HG02885 (cell line): Measurements from ENCODE around the gene POU2F1.

Experiments used
- ATAC-seq: cut with Tn5 transposase; IDR thresholded peaks from one replicate; pipeline ENCODE4 v1.9.1; 2021; ENCODE audit warnings: mild to moderate bottlenecking; ENCODE audit not compliant: unreplicated experiment, poor library complexity

POU2F1 gene

GRCh38 chr1:167344615-167345385, 124.1 kb downstream of the POU2F1 start:
- no peak for ATAC-seq

- ATAC-seq = no peak
Observed at GRCh38 chr1:167345386-167345733, 124.7 kb downstream of the POU2F1 start.

GRCh38 chr1:167357305-167357704, 136.6 kb downstream of the POU2F1 start:
- ATAC-seq = no peak

- no peak for ATAC-seq
Observed at GRCh38 chr1:167359295-167359694, 138.6 kb downstream of the POU2F1 start.

- no peak for ATAC-seq
Observed at GRCh38 chr1:167360120-167360519, 139.4 kb downstream of the POU2F1 start.

- no peak for ATAC-seq
Observed at GRCh38 chr1:167362638-167363037, 142.0 kb downstream of the POU2F1 start.

- ATAC-seq = no peak
Observed at GRCh38 chr1:167364826-167365225, 144.1 kb downstream of the POU2F1 start.

- no peak for ATAC-seq
Observed at GRCh38 chr1:167365360-167365759, 144.7 kb downstream of the POU2F1 start.

GRCh38 chr1:167367705-167368104, 147.0 kb downstream of the POU2F1 start:
- no peak for ATAC-seq

- ATAC-seq = no peak
Observed at GRCh38 chr1:167369175-167369574, 148.5 kb downstream of the POU2F1 start.

- ATAC-seq = no peak
Observed at GRCh38 chr1:167369933-167370332, 149.2 kb downstream of the POU2F1 start.

- ATAC-seq = no peak
Observed at GRCh38 chr1:167371030-167371429, 150.3 kb downstream of the POU2F1 start.

GRCh38 chr1:167373398-167373797, 152.7 kb downstream of the POU2F1 start:
- ATAC-seq = no peak

GRCh38 chr1:167373986-167374385, 153.3 kb downstream of the POU2F1 start:
- no peak for ATAC-seq

- no peak for ATAC-seq
Observed at GRCh38 chr1:167375949-167376348, 155.3 kb downstream of the POU2F1 start.

- no peak for ATAC-seq
Observed at GRCh38 chr1:167387251-167387910, 166.7 kb downstream of the POU2F1 start.

- no peak for ATAC-seq
Observed at GRCh38 chr1:167388976-167389375, 168.3 kb downstream of the POU2F1 start.

GRCh38 chr1:167392200-167392696, 171.6 kb downstream of the POU2F1 start:
- ATAC-seq = no peak

- ATAC-seq = no peak
Observed at GRCh38 chr1:167400359-167400953, 179.8 kb downstream of the POU2F1 start.

- no peak for ATAC-seq
Observed at GRCh38 chr1:167401260-167401873, 180.7 kb downstream of the POU2F1 start.
